ENCODE results near the gene ZNF664. TPM values are rescaled to one million over a fixed set of nuclear protein-coding genes. Genes with fewer than 3 reads are reported as not detected.

ZNF664 gene
- total and polyA plus RNA-seq, 9 of the 15 experiments (the other 6 are each of a cell fraction or from before 2014, with no cell fraction given) = 3.3 to 101 (median 63.6) TPM

DNA sequence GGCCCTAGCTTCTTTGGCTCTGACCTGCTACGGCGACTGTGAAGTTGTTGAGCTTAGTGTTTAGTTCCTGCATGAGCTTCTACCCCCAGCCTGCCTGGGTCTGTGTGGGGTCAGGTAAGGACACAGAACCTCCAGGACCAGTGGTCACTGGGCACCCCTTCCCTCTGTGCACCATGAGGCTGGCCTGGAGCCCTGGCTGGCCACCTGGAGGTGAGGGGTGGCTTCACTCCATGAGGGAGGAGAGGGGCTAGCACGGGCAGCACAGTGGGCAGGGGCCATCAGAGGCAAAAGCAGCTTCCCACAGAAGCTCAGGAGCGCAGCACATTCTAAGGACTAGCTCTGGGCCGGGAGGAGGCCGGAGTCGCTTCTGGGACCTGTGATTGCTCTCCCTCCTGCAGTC, 37.1 kb upstream of the ZNF664 start:
- peaks cover 16% of the 10 kb centered on the region for H4K20me1 ChIP-seq (replicated peaks; ENCODE audit: control insufficient read depth, insufficient read depth, low read length)
- no peaks in the 10 kb centered on the region for H3K36me3 ChIP-seq (ENCODE audit: control insufficient read depth, insufficient read depth, low read length)
- peak overlapping the region in 1 of 2 experiments; percentile 21; a peak in 1 of 4 replicates for H3K9ac ChIP-seq (ENCODE audit: insufficient read depth in 1 of 2, low read depth in 2 of 2, low read length in 2 of 2)
- H3K9me3 ChIP-seq (replicated peaks; ENCODE audit: control insufficient read depth, insufficient read depth, low read depth, low read length) = no peaks in the 10 kb centered on the region
- CTCF ChIA-PET (ENCODE audit: low intra/inter-chr PET ratio) = no interaction called here
- H3K4me1 ChIP-seq (replicated peaks in 1 of 2; ENCODE audit: control insufficient read depth in 2 of 2, insufficient read depth in 2 of 2, low read length in 2 of 2) = peaks cover 0 to 3% of the 10 kb centered on the region in 2 experiments; a peak in 4 of 5 replicates
- ATAC-seq = no peak
- peaks cover 58 to 93% of the 10 kb centered on the region in 2 experiments for H3K27me3 ChIP-seq (ENCODE audit: control insufficient read depth in 2 of 2, insufficient read depth in 2 of 2, low read length in 2 of 2)
- H3K4me2 ChIP-seq (ENCODE audit: insufficient read depth, low read length) = no peak overlapping the region
- no peak overlapping the region for H3K27ac ChIP-seq (ENCODE audit: extremely low read depth, low read depth, low read length)
- in situ Hi-C loops (cut with MboI) (no loop called here), intact Hi-C loops (cut with micrococcal nuclease) (no loop called here)
- H3K9me1 ChIP-seq (ENCODE audit: control insufficient read depth, insufficient read depth, low read length) = no peaks in the 10 kb centered on the region
- H3K79me2 ChIP-seq (ENCODE audit: control insufficient read depth, insufficient read depth, low read length) = no peaks in the 10 kb centered on the region
- TF ChIP-seq, protein P1, sequence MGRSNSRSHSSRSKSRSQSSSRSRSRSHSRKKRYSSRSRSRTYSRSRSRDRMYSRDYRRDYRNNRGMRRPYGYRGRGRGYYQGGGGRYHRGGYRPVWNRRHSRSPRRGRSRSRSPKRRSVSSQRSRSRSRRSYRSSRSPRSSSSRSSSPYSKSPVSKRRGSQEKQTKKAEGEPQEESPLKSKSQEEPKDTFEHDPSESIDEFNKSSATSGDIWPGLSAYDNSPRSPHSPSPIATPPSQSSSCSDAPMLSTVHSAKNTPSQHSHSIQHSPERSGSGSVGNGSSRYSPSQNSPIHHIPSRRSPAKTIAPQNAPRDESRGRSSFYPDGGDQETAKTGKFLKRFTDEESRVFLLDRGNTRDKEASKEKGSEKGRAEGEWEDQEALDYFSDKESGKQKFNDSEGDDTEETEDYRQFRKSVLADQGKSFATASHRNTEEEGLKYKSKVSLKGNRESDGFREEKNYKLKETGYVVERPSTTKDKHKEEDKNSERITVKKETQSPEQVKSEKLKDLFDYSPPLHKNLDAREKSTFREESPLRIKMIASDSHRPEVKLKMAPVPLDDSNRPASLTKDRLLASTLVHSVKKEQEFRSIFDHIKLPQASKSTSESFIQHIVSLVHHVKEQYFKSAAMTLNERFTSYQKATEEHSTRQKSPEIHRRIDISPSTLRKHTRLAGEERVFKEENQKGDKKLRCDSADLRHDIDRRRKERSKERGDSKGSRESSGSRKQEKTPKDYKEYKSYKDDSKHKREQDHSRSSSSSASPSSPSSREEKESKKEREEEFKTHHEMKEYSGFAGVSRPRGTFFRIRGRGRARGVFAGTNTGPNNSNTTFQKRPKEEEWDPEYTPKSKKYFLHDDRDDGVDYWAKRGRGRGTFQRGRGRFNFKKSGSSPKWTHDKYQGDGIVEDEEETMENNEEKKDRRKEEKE (IDR thresholded peaks at IDR 0.05; ENCODE audit: borderline replicate concordance in 1 of 2, control insufficient read depth in 1 of 2, low read depth in 2 of 2, low read length in 1 of 2) = no peak
- TF ChIP-seq FOXK2 (conservative IDR thresholded peaks at IDR 0.05 in 1 of 2, IDR thresholded peaks at IDR 0.05 in 1 of 2; ENCODE audit: low read depth in 2 of 2) (no peak), ZNF79 (CRISPR knock-in tag; IDR thresholded peaks at IDR 0.05; ENCODE audit: low read depth) (no peak), OTX1 (CRISPR knock-in tag; IDR thresholded peaks at IDR 0.05) (no peak), NCOR1 (IDR thresholded peaks at IDR 0.05) (no peak), NFE2L1 (tag; IDR thresholded peaks at IDR 0.05; ENCODE audit: borderline replicate concordance, low read depth) (no peak), ZNF311 (CRISPR knock-in tag; IDR thresholded peaks at IDR 0.05) (no peak), SREBF2 (CRISPR knock-in tag; IDR thresholded peaks at IDR 0.05) (no peak), BCL6 (CRISPR knock-in tag; IDR thresholded peaks at IDR 0.05) (no peak)
- TF ChIP-seq, protein P2, sequence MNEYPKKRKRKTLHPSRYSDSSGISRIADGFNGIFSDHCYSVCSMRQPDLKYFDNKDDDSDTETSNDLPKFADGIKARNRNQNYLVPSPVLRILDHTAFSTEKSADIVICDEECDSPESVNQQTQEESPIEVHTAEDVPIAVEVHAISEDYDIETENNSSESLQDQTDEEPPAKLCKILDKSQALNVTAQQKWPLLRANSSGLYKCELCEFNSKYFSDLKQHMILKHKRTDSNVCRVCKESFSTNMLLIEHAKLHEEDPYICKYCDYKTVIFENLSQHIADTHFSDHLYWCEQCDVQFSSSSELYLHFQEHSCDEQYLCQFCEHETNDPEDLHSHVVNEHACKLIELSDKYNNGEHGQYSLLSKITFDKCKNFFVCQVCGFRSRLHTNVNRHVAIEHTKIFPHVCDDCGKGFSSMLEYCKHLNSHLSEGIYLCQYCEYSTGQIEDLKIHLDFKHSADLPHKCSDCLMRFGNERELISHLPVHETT (CRISPR knock-in tag; conservative IDR thresholded peaks at IDR 0.05 in 1 of 2, IDR thresholded peaks at IDR 0.05 in 1 of 2) = no peak
- TF ChIP-seq, protein P3, sequence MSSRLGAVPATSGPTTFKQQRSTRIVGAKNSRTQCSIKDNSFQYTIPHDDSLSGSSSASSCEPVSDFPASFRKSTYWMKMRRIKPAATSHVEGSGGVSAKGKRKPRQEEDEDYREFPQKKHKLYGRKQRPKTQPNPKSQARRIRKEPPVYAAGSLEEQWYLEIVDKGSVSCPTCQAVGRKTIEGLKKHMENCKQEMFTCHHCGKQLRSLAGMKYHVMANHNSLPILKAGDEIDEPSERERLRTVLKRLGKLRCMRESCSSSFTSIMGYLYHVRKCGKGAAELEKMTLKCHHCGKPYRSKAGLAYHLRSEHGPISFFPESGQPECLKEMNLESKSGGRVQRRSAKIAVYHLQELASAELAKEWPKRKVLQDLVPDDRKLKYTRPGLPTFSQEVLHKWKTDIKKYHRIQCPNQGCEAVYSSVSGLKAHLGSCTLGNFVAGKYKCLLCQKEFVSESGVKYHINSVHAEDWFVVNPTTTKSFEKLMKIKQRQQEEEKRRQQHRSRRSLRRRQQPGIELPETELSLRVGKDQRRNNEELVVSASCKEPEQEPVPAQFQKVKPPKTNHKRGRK (tag; IDR thresholded peaks at IDR 0.05) = no peak
- no peak overlapping the region for H2AFZ ChIP-seq (ENCODE audit: low read depth, low read length)
- POLR2A ChIA-PET = no interaction called here
- no TSS peak for BruUV-seq (replicated peaks)
- no peak for FAIRE-seq
- DNase-seq (ENCODE audit: extremely low read depth in 1 of 4, low spot score in 3 of 4) = no peak
- no peak overlapping the region for H3K4me3 ChIP-seq
- 21% methylated on average over 6 of the region's 7 CpGs for WGBS (ENCODE audit: insufficient coverage, low coverage, missing lambda C conversion rate)
